HEK293 (cell line): ENCODE measurements around the gene HIBCH.

Experiments used
- CTCF ChIA-PET: fragments of 350-600 bp; formaldehyde crosslinking; extraction: SDS; loops from one replicate; lab custom pipeline; 2021; ENCODE audit warnings: antibody characterized with exemption; lab: Yijun Ruan, JAX
- POLR2A ChIA-PET: fragments of 300-600 bp; formaldehyde crosslinking; extraction: SDS; loops from one replicate; lab custom pipeline; 2020; ENCODE audit warnings: antibody characterized with exemption, inconsistent platforms; lab: Yijun Ruan, JAX
- H3K27ac ChIP-seq: fragments of 200-500 bp; sonication (Bioruptor generic); 2 replicates; pipeline ENCODE4 v1.5.1; 2014; ENCODE audit warnings: low read depth, low read length, control low read depth, inconsistent platforms; ENCODE audit errors: extremely low read depth
- H3K36me3 ChIP-seq, 2 experiments: fragments of 200-500 bp in 1 of 2; sonication (Bioruptor generic) in 1 of 2; 1 replicate in 1 of 2; 2 replicates in 1 of 2; pipeline ENCODE4 v1.5.1; 2014 to 2017; ENCODE audit warnings: inconsistent platforms in 2 of 2, low read length in 2 of 2; ENCODE audit not compliant: control insufficient read depth in 2 of 2, insufficient read depth in 1 of 2
- H3K4me1 ChIP-seq: fragments of 200-500 bp; sonication (Bioruptor generic); 2 replicates; pipeline ENCODE4 v1.5.1; 2014; ENCODE audit warnings: mild to moderate bottlenecking, low read length, inconsistent platforms; ENCODE audit not compliant: control insufficient read depth, insufficient read depth
- H3K4me3 ChIP-seq: 2 replicates; pipeline ENCODE4 v1.5.1; 2011; ENCODE audit warnings: low read depth, mild to moderate bottlenecking, control low read depth, low read length, moderate library complexity
- H3K9me3 ChIP-seq: fragments of 200-500 bp; sonication (Bioruptor generic); 2 replicates; pipeline ENCODE4 v1.5.1; 2014; ENCODE audit warnings: low read depth, low read length, inconsistent platforms; ENCODE audit not compliant: control insufficient read depth, insufficient read depth
- BCL11A ChIP-seq: fragments of 450-650 bp; formaldehyde crosslinking; IDR thresholded peaks from 2 replicates; pipeline ENCODE4 v1.5.1; 2016; ENCODE audit warnings: low read depth, missing biosample characterization, missing genetic modification characterization
- MZF1 ChIP-seq: fragments of 450-650 bp; formaldehyde crosslinking; IDR thresholded peaks from 2 replicates; pipeline ENCODE4 v1.5.1; 2017; ENCODE audit warnings: missing biosample characterization, missing genetic modification characterization, borderline replicate concordance
- PBX3 ChIP-seq: sonication (generic); formaldehyde crosslinking; IDR thresholded peaks from 2 replicates; pipeline ENCODE4 v1.8.1; 2022; ENCODE audit warnings: mild to moderate bottlenecking, moderate library complexity, missing genetic modification reagents
- REPIN1 ChIP-seq: fragments of 450-650 bp; formaldehyde crosslinking; IDR thresholded peaks from 2 replicates; pipeline ENCODE4 v1.5.1; 2017; ENCODE audit warnings: missing biosample characterization, missing genetic modification characterization, low read depth
- SALL2 ChIP-seq: fragments of 450-650 bp; formaldehyde crosslinking; IDR thresholded peaks from 2 replicates; pipeline ENCODE4 v1.5.0; 2017; ENCODE audit warnings: missing biosample characterization, mild to moderate bottlenecking, missing genetic modification characterization, borderline replicate concordance
- SCRT1 ChIP-seq: fragments of 450-650 bp; formaldehyde crosslinking; IDR thresholded peaks from 2 replicates; pipeline ENCODE4 v1.5.1; 2016; ENCODE audit warnings: missing biosample characterization, missing genetic modification characterization, borderline replicate concordance
- ZBTB1 ChIP-seq: fragments of 450-650 bp; formaldehyde crosslinking; IDR thresholded peaks from 2 replicates; pipeline ENCODE4 v1.5.1; 2016; ENCODE audit warnings: missing biosample characterization, missing genetic modification characterization
- ZBTB11 ChIP-seq: fragments of 450-650 bp; formaldehyde crosslinking; conservative IDR thresholded peaks from 2 replicates; pipeline ENCODE4 v1.5.1; 2016; ENCODE audit warnings: low read depth, missing biosample characterization, missing genetic modification characterization
- ZNF169 ChIP-seq: fragments of 450-650 bp; formaldehyde crosslinking; IDR thresholded peaks from 2 replicates; pipeline ENCODE4 v1.5.1; 2016; ENCODE audit warnings: missing biosample characterization, missing genetic modification characterization
- ZNF214 ChIP-seq: fragments of 450-650 bp; formaldehyde crosslinking; IDR thresholded peaks from 2 replicates; pipeline ENCODE4 v1.5.1; 2017; ENCODE audit warnings: missing biosample characterization, mild to moderate bottlenecking, missing genetic modification characterization, borderline replicate concordance
- ZNF26 ChIP-seq: fragments of 450-650 bp; formaldehyde crosslinking; IDR thresholded peaks from 2 replicates; pipeline ENCODE4 v1.5.1; 2016; ENCODE audit warnings: missing biosample characterization, missing genetic modification characterization
- ZNF404 ChIP-seq: fragments of 450-650 bp; formaldehyde crosslinking; IDR thresholded peaks from 2 replicates; pipeline ENCODE4 v1.5.1; 2017; ENCODE audit warnings: missing biosample characterization, missing genetic modification characterization
- ZNF423 ChIP-seq: fragments of 450-650 bp; formaldehyde crosslinking; IDR thresholded peaks from 2 replicates; pipeline ENCODE4 v1.5.1; 2016; ENCODE audit warnings: missing biosample characterization, missing genetic modification characterization
- ZNF488 ChIP-seq: fragments of 450-650 bp; formaldehyde crosslinking; IDR thresholded peaks from 2 replicates; pipeline ENCODE4 v1.5.1; 2016; ENCODE audit warnings: missing biosample characterization, missing genetic modification characterization
- ZNF558 ChIP-seq: fragments of 450-650 bp; formaldehyde crosslinking; IDR thresholded peaks from 2 replicates; pipeline ENCODE4 v1.5.1; 2016; ENCODE audit warnings: missing biosample characterization, missing genetic modification characterization
- ZNF837 ChIP-seq: fragments of 450-650 bp; formaldehyde crosslinking; IDR thresholded peaks from 2 replicates; pipeline ENCODE4 v1.5.1; 2016; ENCODE audit warnings: missing biosample characterization, missing genetic modification characterization
- TF ChIP-seq, protein P1 (sequence below): fragments of 450-650 bp; formaldehyde crosslinking; IDR thresholded peaks from 2 replicates; pipeline ENCODE4 v1.5.1; 2017; ENCODE audit warnings: missing biosample characterization, missing genetic modification characterization
- TF ChIP-seq, protein P2 (sequence below): fragments of 450-650 bp; formaldehyde crosslinking; IDR thresholded peaks from 2 replicates; pipeline ENCODE4 v1.5.1; 2016; ENCODE audit warnings: missing biosample characterization, missing genetic modification characterization
- TF ChIP-seq, protein P3 (sequence below): fragments of 450-650 bp; formaldehyde crosslinking; IDR thresholded peaks from 2 replicates; pipeline ENCODE4 v1.5.1; 2016; ENCODE audit warnings: missing biosample characterization, missing genetic modification characterization

The HIBCH gene

DNA sequence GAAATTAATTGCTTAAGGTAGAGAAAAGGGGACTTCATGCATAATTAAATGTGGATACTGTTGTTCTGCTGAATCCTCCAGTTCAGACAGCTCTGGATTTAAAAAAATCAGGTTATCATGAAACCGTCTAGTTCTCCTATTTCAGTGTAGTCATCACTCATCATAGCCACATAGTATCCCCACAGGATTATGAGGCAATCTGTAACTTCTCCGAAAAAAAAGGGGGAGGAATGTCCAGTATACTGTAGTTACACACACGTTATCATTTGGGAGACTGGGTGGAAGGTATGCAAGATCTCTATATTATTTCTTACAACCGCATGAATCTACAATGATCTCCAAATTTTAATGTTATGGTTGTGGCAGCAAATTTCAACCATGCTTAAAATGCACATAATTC is 114.0 kb downstream of the HIBCH start:
- Histone ChIP-seq H3K4me3 (no peak overlapping the region), H3K27ac (no peak overlapping the region), H3K9me3 (no peaks in the 10 kb centered on the region), H3K36me3 (peaks cover 0 to 4% of the 10 kb centered on the region in 2 experiments; a peak in 1 of 3 replicates), H3K4me1 (peaks cover 6% of the 10 kb centered on the region; the same call in 1 of the 2 replicates)
- POLR2A ChIA-PET, result no interaction called here
- no peak for TF ChIP-seq ZNF214 (tag by site-specific recombination)
- TF ChIP-seq PBX3 (CRISPR knock-in tag), result no peak
- no peak for TF ChIP-seq SCRT1 (tag by site-specific recombination)
- TF ChIP-seq ZNF423 (tag by site-specific recombination), result no peak
- no peak for TF ChIP-seq ZBTB1
- TF ChIP-seq, protein P1, sequence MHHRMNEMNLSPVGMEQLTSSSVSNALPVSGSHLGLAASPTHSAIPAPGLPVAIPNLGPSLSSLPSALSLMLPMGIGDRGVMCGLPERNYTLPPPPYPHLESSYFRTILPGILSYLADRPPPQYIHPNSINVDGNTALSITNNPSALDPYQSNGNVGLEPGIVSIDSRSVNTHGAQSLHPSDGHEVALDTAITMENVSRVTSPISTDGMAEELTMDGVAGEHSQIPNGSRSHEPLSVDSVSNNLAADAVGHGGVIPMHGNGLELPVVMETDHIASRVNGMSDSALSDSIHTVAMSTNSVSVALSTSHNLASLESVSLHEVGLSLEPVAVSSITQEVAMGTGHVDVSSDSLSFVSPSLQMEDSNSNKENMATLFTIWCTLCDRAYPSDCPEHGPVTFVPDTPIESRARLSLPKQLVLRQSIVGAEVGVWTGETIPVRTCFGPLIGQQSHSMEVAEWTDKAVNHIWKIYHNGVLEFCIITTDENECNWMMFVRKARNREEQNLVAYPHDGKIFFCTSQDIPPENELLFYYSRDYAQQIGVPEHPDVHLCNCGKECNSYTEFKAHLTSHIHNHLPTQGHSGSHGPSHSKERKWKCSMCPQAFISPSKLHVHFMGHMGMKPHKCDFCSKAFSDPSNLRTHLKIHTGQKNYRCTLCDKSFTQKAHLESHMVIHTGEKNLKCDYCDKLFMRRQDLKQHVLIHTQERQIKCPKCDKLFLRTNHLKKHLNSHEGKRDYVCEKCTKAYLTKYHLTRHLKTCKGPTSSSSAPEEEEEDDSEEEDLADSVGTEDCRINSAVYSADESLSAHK (tag by site-specific recombination), result no peak
- no peak for TF ChIP-seq ZNF837 (tag by site-specific recombination)
- no peak for TF ChIP-seq MZF1 (tag by site-specific recombination)
- TF ChIP-seq BCL11A (tag by site-specific recombination), result no peak
- no peak for TF ChIP-seq SALL2 (tag by site-specific recombination)
- no peak for TF ChIP-seq ZNF488 (tag by site-specific recombination)
- no peak for TF ChIP-seq REPIN1 (tag by site-specific recombination)
- TF ChIP-seq ZNF404 (tag by site-specific recombination), result no peak
- TF ChIP-seq, protein P2, sequence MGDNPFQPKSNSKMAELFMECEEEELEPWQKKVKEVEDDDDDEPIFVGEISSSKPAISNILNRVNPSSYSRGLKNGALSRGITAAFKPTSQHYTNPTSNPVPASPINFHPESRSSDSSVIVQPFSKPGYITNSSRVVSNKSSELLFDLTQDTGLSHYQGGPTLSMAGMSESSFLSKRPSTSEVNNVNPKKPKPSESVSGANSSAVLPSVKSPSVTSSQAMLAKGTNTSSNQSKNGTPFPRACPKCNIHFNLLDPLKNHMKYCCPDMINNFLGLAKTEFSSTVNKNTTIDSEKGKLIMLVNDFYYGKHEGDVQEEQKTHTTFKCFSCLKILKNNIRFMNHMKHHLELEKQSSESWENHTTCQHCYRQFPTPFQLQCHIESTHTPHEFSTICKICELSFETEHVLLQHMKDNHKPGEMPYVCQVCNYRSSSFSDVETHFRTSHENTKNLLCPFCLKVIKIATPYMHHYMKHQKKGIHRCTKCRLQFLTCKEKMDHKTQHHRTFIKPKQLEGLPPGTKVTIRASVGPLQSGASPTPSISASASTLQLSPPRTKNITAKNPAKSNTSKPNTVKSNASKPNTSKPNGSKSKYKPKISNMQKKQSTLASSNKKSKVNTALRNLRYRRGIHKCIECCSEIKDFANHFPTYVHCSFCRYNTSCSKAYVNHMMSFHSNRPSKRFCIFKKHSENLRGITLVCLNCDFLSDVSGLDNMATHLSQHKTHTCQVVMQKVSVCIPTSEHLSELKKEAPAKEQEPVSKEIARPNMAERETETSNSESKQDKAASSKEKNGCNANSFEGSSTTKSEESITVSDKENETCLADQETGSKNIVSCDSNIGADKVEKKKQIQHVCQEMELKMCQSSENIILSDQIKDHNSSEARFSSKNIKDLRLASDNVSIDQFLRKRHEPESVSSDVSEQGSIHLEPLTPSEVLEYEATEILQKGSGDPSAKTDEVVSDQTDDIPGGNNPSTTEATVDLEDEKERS (tag by site-specific recombination), result no peak
- no peak for TF ChIP-seq ZNF169 (tag by site-specific recombination)
- TF ChIP-seq ZBTB11 (tag by site-specific recombination), result no peak
- TF ChIP-seq, protein P3, sequence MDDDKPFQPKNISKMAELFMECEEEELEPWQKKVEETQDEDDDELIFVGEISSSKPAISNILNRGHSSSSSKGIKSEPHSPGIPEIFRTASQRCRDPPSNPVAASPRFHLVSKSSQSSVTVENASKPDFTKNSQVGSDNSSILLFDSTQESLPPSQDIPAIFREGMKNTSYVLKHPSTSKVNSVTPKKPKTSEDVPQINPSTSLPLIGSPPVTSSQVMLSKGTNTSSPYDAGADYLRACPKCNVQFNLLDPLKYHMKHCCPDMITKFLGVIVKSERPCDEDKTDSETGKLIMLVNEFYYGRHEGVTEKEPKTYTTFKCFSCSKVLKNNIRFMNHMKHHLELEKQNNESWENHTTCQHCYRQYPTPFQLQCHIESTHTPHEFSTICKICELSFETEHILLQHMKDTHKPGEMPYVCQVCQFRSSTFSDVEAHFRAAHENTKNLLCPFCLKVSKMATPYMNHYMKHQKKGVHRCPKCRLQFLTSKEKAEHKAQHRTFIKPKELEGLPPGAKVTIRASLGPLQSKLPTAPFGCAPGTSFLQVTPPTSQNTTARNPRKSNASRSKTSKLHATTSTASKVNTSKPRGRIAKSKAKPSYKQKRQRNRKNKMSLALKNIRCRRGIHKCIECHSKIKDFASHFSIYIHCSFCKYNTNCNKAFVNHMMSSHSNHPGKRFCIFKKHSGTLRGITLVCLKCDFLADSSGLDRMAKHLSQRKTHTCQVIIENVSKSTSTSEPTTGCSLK (tag by site-specific recombination), result no peak
- TF ChIP-seq ZNF26 (tag by site-specific recombination), result no peak
- no peak for TF ChIP-seq ZNF558
- CTCF ChIA-PET, result interaction anchor here (0.8 kb wide), 1 partner anchor 72 kb away, joined by 3 read pairs; no protein-coding TSS in a partner anchor
